Epithelial cell of esophagus (primary cell): ENCODE results near the gene GNG13.
"Not testable (repeated sequence)": the region's sequence is repeated elsewhere in the genome, so short reads cannot be mapped to it uniquely, and the experiment has no call there.

Experiments
- DNase-seq: peaks from one replicate; pipeline ENCODE4 v3.0.0; 2010; ENCODE audit warnings: low read depth
- H3K4me3 ChIP-seq: 2 replicates; pipeline ENCODE4 v1.5.1; 2011; ENCODE audit warnings: mild to moderate bottlenecking, low read length, control low read depth
- TF ChIP-seq, protein P1 (sequence below): IDR thresholded peaks from 2 replicates; pipeline ENCODE4 v1.5.1; 2011; ENCODE audit warnings: low read depth, mild to moderate bottlenecking, low read length, control low read depth, inconsistent platforms; ENCODE audit not compliant: insufficient read depth; ENCODE audit errors: missing control alignments

Gene GNG13

GRCh38 chr16:822909-823297, 22.4 kb upstream of the GNG13 start:
- TF ChIP-seq, protein P1, sequence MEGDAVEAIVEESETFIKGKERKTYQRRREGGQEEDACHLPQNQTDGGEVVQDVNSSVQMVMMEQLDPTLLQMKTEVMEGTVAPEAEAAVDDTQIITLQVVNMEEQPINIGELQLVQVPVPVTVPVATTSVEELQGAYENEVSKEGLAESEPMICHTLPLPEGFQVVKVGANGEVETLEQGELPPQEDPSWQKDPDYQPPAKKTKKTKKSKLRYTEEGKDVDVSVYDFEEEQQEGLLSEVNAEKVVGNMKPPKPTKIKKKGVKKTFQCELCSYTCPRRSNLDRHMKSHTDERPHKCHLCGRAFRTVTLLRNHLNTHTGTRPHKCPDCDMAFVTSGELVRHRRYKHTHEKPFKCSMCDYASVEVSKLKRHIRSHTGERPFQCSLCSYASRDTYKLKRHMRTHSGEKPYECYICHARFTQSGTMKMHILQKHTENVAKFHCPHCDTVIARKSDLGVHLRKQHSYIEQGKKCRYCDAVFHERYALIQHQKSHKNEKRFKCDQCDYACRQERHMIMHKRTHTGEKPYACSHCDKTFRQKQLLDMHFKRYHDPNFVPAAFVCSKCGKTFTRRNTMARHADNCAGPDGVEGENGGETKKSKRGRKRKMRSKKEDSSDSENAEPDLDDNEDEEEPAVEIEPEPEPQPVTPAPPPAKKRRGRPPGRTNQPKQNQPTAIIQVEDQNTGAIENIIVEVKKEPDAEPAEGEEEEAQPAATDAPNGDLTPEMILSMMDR, result no peak
- no peak for DNase-seq
- no peak overlapping the region for H3K4me3 ChIP-seq

DNA sequence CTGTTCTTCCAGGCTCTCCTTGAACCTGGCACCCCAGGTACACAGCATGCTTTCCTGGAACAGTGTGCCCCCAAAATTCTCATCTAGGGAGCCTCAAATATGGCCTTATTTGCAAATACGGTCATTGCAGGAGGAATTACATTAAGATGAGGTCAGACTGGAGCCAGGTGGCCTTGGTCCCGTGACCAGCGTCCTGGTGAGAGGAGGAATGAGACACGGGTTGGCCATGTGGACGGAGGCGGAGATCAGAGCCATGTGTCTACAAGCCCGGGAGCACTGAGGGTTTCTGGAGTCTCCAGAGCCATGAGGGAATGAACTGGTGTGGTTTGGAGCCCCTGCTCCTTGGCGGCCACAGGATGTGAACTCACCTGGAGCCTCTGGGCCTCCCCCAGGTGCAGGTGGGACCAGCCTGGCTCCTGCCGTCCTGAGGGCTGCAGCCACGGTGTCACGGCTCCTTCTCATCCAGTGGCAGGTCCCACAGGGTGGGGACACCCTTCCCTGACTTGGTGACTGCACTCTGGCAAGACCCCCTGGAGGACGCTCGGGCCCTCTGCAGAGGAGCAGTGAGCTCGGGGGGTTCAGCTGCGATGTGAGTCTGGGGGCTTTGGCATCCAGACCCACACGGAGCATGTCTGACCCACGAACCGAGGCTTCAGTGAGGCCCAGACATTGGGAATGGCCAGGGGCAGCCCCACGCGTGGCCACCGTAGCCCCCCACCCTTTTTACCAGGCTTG, 21.8 kb upstream of the GNG13 start:
- TF ChIP-seq, protein P1, result no peak
- DNase-seq, result no peak
- H3K4me3 ChIP-seq, result no peak overlapping the region

GRCh38 chr16:821751-822150, 21.2 kb upstream of the GNG13 start:
- no peak overlapping the region for H3K4me3 ChIP-seq

GRCh38 chr16:820748-821147, 20.2 kb upstream of the GNG13 start:
- TF ChIP-seq, protein P1, result no peak
- DNase-seq, result no peak
- H3K4me3 ChIP-seq, result no peak overlapping the region

More at GRCh38 chr16:821751-822150, 21.2 kb upstream of the GNG13 start:
- no peak for DNase-seq
- TF ChIP-seq, protein P1, result no peak

GRCh38 chr16:820044-820408, 19.5 kb upstream of the GNG13 start:
- not testable (repeated sequence) for H3K4me3 ChIP-seq, DNase-seq

GRCh38 chr16:819336-820043, 19.0 kb upstream of the GNG13 start:
- H3K4me3 ChIP-seq, result no peak overlapping the region
- TF ChIP-seq, protein P1, result no peak
- DNase-seq, result no peak

DNA sequence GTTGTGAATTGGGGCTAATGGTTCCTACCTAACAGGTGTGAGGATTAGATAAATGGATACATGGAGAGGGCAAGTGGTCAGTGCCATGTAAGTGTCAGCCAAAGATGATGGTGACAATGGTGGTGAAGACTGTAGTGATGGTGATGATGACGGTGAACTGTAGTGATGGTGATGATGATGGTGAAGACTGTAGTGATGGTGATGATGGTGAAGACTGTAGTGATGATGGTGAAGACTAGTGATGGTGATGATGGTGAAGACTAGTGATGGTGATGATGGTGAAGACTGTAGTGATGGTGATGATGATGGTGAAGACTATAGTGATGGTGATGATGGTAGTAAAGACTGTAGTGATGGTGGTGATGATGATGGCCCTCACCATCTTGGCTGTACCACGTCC, 18.1 kb upstream of the GNG13 start:
- TF ChIP-seq, protein P1, result no peak
- no peak overlapping the region for H3K4me3 ChIP-seq
- no peak for DNase-seq
